ENCODE data around the gene ASB7.

DNA sequence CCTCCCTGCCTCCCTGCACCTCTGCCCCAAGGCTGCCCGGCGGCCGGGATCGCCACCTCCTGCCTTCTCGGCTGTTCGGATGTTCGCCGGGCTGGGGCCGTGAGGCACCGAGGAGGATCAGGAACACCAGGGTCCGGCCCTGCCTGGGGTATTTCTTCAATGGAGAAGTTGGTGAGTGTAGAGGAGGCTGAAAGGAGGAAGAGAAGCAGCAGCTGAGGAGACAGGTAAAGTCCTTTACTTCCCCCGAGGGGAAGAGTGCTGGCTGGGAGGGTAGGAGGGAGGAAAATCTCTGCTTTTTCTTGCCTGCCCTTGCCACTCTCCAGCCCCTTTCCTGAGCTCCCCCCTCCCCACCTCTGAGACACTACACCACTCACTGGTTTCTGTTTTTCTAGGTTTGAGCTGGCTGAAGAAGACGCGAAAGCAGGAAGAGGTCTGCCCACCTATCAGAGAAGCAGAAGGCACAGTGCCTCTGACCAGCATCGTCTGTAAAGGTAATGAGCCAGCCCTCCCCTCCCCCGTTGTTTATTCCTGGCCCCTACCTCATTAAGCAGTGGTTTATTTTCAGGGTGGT lies 519 bp downstream of the ASB7 start:
- TF ChIP-seq EZH2 (IDR thresholded peaks at IDR 0.05; ENCODE audit: insufficient read depth, poor library complexity, severe bottlenecking) (no peak), EZH2phosphoT487 (IDR thresholded peaks at IDR 0.05; ENCODE audit: insufficient read depth, low read depth) (no peak)
